ENCODE results near the gene MTFP1. TPM values are rescaled to one million over a fixed set of nuclear protein-coding genes. Genes with fewer than 3 reads are reported as not detected.
A peak's percentile ranks its signal among the peaks of the same experiment; 100 is the strongest.

Gene MTFP1
- total RNA-seq, 4 donors from 2014 or later: 1.2 to 5.5 (median 3.2) TPM; not detected in 1

GRCh38 chr22:30385942-30386341 lies 39.6 kb upstream of the MTFP1 start:
- intact Hi-C loops (cut with DNase I; ENCODE audit: low total_unique reads): loop anchor here (5.0 kb wide), 2 partner anchors 99 to 124 kb away; partner anchors contain the start of gene CASTOR1
- no peak overlapping the region for H3K4me3 ChIP-seq
- H3K9me3 ChIP-seq: no peaks in the 10 kb centered on the region
- peaks cover 0 to 4% of the 10 kb centered on the region in 2 donors for H3K4me1 ChIP-seq
- H3K27ac ChIP-seq: no peak overlapping the region
- H3K36me3 ChIP-seq: no peaks in the 10 kb centered on the region
- no peaks in the 10 kb centered on the region for H3K27me3 ChIP-seq
- TF ChIP-seq POLR2A (IDR thresholded peaks at IDR 0.05): no peak
- TF ChIP-seq CTCF (IDR thresholded peaks at IDR 0.05): no peak
- DNase-seq: no peak

- TF ChIP-seq POLR2A (IDR thresholded peaks at IDR 0.05) (no peak), CTCF (IDR thresholded peaks at IDR 0.05) (no peak)
- H3K9me3 ChIP-seq: no peaks in the 10 kb centered on the region
- peak overlapping the region; percentile 46 to 66 for H3K4me3 ChIP-seq
- intact Hi-C loops (cut with DNase I; ENCODE audit: low total_unique reads): loop anchor here (5.0 kb wide), 2 partner anchors 99 to 124 kb away; partner anchors contain the start of gene CASTOR1
- H3K27ac ChIP-seq: peak overlapping the region; percentile 83 to 86
- peaks cover 0 to 4% of the 10 kb centered on the region in 2 donors for H3K4me1 ChIP-seq
- H3K36me3 ChIP-seq: no peaks in the 10 kb centered on the region
- peak in 1 of 2 donors; percentile 45 for DNase-seq
- H3K27me3 ChIP-seq: no peaks in the 10 kb centered on the region
Observed at GRCh38 chr22:30386608-30386959, 39.0 kb upstream of the MTFP1 start.

DNA sequence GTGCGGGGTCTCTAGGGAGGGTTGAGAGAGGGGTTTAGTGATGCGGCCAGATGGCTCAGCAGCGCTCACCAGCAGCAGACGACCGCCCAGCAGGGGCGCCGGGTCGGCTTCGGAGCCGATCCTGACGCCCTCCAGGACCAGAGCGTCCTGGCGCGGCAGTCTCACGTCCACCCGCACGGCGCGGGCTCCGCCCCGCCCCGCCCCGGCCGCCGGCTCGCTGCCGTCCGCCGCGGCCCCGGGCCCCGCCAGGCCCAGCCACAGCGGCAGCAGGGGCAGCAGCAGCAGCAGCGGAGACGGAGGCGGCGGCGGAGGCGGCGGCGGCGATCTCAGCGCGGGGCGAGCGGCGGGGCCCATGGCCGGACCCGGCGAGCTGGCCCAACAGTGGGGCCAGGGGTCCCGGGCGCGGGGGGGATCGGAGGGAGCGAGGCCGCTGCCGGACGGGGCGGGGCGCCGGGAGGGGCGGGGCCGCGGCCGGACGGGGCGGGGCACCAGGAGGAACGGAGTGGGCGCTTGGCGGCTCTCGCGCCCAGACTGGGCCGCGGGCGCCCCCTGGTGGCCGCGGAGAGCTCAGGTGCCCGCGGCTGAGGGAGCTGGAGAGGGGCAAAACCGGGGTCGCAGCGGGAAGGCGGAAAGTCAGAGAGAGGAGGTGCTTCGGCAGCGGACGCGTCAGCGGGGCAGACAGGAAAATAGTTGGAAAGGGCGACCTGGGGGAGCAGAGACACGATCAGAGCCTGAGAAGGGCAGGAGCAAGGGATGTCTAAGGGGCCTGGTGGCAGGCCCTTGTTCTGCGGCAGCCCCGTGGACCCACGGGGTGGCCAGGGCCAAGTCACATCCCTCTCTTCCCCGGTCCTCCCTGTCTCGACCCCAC lies 38.4 kb upstream of the MTFP1 start, which contains the start of gene RNF215:
TSS of gene RNF215 (minus strand) at position 452 of the 868 bp plus-strand sequence. CDS start at position 354, 98 bp downstream.
- peak within 1 kb of the TSS; percentile 46 to 66 for H3K4me3 ChIP-seq
- H3K36me3 ChIP-seq: no peaks in the 10 kb centered on the region
- H3K27me3 ChIP-seq: no peaks in the 10 kb centered on the region
- TF ChIP-seq POLR2A (IDR thresholded peaks at IDR 0.05): peak in 1 of 2 donors; percentile 37
- TF ChIP-seq CTCF (IDR thresholded peaks at IDR 0.05): peak; percentile 95 to 97 (median 96)
- H3K9me3 ChIP-seq: no peaks in the 10 kb centered on the region
- peak within 1 kb of the TSS; percentile 83 to 86 for H3K27ac ChIP-seq
- peaks cover 0 to 4% of the 10 kb centered on the region in 2 donors for H3K4me1 ChIP-seq
- intact Hi-C loops (cut with DNase I; ENCODE audit: low total_unique reads): loop anchor here (5.0 kb wide), 2 partner anchors 100 to 125 kb away; partner anchors contain the start of gene CASTOR1
- DNase-seq: peak; percentile 77 to 89

DNA sequence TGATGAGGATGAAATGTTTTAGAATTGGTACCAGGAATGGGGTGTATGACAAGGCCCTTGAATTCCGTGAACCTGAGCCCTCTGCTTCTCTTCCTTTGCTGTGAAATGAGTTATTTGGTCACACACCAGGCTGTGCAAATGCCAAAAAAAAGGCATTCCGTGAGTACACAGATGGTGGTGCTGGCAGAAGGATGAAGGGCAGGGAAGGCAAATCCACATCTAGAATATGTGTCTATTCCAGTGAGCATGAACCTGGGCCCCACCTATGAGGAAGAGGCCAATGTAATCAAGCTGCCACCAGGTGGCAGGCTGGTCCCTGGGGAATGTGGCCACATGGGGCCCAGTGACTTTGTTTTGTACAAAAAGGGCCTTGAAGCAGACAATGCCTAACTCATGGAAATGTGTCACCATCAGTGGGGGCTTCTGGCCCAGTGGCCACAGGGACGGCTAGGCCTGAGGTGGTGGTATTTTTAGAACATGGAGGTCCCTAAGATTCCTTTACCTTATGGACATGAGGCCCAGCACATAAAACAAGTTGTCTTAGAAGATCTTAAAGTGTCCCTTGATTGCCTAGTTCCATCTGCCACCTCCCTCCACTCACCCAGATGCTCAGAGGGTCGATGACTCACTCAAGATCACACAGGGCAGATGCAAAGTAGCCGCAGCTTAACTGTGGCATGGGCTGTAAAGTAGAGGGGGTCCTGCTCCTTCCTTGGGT lies 34.4 kb upstream of the MTFP1 start:
- Histone ChIP-seq H3K27ac (no peak overlapping the region), H3K9me3 (no peaks in the 10 kb centered on the region)

More for the DNA sequence above, 34.4 kb upstream of the MTFP1 start:
- TF ChIP-seq POLR2A (IDR thresholded peaks at IDR 0.05) (no peak), CTCF (IDR thresholded peaks at IDR 0.05) (peak; percentile 17 to 66 (median 52))
- H3K27me3 ChIP-seq: no peaks in the 10 kb centered on the region
- DNase-seq: peak in 1 of 2 donors; percentile 37
- no peaks in the 10 kb centered on the region for H3K36me3 ChIP-seq
- peaks cover 0 to under 1% of the 10 kb centered on the region in 2 donors for H3K4me1 ChIP-seq
- H3K4me3 ChIP-seq: no peak overlapping the region
- intact Hi-C loops (cut with DNase I; ENCODE audit: low total_unique reads): no loop called here
